Left ventricle myocardium inferior (tissue), 1 donor: ENCODE data around the gene OR2H2. TPM values are rescaled to one million over a fixed set of nuclear protein-coding genes. Genes with fewer than 3 reads are reported as not detected.

Experiments
- DNase-seq: peaks from one replicate; pipeline ENCODE4 v3.0.0-alpha.2; 2020
- H3K27ac ChIP-seq: fragments of 200-600 bp; replicated peaks from 2 replicates; pipeline ENCODE4 v1.8.0; 2021
- H3K27me3 ChIP-seq: fragments of 200-600 bp; 2 replicates; pipeline ENCODE4 v1.8.0; 2021; ENCODE audit warnings: low read depth
- H3K36me3 ChIP-seq: fragments of 200-600 bp; 2 replicates; pipeline ENCODE4 v1.8.0; 2021
- H3K4me1 ChIP-seq: fragments of 200-600 bp; 2 replicates; pipeline ENCODE4 v1.8.0; 2021
- H3K4me3 ChIP-seq: fragments of 200-600 bp; 2 replicates; pipeline ENCODE4 v1.8.0; 2021; ENCODE audit warnings: mild to moderate bottlenecking, moderate library complexity
- H3K9me3 ChIP-seq: fragments of 200-600 bp; replicated peaks from 2 replicates; pipeline ENCODE4 v1.8.0; 2021
- CTCF ChIP-seq: fragments of 200-600 bp; IDR thresholded peaks from 2 replicates; pipeline ENCODE4 v1.8.0; 2021; ENCODE audit warnings: antibody characterized with exemption, mild to moderate bottlenecking, borderline replicate concordance
- intact Hi-C: fragments of 100-400 bp; cut with micrococcal nuclease; formaldehyde crosslinking; loops from one replicate; pipeline ENCODE4 v1.11.0; 2022
- total RNA-seq: library from RNA; stranded (reverse); fragmentation: NEBNext Ultra II Directional; extraction: Animal tissue kit (Norgen Biotek cat#: 25700); gene quantifications from one replicate; pipeline ENCODE4 v1.2.1, GENCODE V29; 2021
- donor health status: DM: no; HTN: yes; CAD: no; lungs with severe emphysema.

OR2H2 gene
- total RNA-seq, 1 donor from 2014 or later, result not detected

DNA sequence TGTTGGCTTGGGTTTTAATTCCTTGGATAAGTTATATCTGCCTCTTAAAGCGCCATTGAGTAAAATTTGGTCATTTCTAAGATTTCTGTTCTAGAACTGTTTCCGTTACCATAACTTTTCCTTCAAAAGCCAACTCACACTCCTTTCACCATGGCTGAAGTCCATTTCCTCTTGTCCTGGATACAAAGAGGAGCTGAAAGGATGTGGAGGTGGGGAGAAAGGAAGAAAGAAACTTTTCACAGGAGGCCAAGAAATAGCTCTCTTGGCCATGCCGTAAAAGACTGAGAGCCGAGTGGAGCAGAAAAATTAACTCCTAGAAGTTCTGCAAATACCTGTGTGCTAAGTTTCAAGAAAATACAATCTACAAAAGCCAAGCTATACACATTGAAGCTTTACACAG, 26.5 kb downstream of the OR2H2 start:
- intact Hi-C loops, result no loop called here
- Histone ChIP-seq H3K9me3 (no peaks in the 10 kb centered on the region), H3K4me1 (no peaks in the 10 kb centered on the region), H3K36me3 (peaks cover 79% of the 10 kb centered on the region), H3K27ac (no peak overlapping the region), H3K27me3 (no peaks in the 10 kb centered on the region), H3K4me3 (no peak overlapping the region)
- TF ChIP-seq CTCF, result no peak
- DNase-seq, result no peak

- Histone ChIP-seq H3K36me3 (peaks cover 65% of the 10 kb centered on the region), H3K4me1 (no peaks in the 10 kb centered on the region), H3K9me3 (no peaks in the 10 kb centered on the region), H3K4me3 (no peak overlapping the region), H3K27ac (no peak overlapping the region), H3K27me3 (no peaks in the 10 kb centered on the region)
- intact Hi-C loops, result no loop called here
- no peak for DNase-seq
- no peak for TF ChIP-seq CTCF
These were observed 33.0 kb downstream of the OR2H2 start for GRCh38 chr6:29617782-29618554.

DNA sequence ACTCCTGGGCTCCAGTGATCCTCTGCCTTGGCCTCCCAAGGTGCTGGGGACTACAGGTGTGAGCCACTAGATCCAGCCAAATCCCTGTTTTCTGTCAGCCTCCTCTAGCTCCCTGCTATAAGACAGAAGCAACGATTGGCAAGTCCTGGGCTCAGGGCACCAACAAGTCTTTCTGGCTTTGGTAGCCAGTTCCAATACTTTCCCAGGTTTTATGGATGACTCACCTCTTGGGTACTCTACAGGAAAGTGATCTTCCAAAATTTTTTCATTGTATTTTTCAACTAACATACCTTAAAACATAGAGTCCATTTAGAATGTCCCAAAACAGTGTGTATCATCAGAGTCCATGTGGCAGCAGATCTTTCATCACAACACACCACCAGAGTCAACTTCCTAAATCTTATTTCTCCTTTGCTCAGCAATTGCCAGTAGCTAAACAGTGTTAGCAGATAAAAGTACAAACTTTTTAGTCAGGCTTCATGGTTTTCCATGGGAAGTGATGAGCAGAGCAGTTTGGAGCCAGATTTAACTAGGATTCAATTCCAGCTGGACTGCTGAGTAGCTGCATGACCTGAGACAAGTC, 34.7 kb downstream of the OR2H2 start:
- H3K4me1 ChIP-seq, result no peaks in the 10 kb centered on the region
- no peak overlapping the region for H3K27ac ChIP-seq
- intact Hi-C loops, result no loop called here
- H3K27me3 ChIP-seq, result no peaks in the 10 kb centered on the region
- peaks cover 62% of the 10 kb centered on the region for H3K36me3 ChIP-seq
- no peaks in the 10 kb centered on the region for H3K9me3 ChIP-seq
- no peak for DNase-seq
- TF ChIP-seq CTCF, result no peak
- H3K4me3 ChIP-seq, result no peak overlapping the region

DNA sequence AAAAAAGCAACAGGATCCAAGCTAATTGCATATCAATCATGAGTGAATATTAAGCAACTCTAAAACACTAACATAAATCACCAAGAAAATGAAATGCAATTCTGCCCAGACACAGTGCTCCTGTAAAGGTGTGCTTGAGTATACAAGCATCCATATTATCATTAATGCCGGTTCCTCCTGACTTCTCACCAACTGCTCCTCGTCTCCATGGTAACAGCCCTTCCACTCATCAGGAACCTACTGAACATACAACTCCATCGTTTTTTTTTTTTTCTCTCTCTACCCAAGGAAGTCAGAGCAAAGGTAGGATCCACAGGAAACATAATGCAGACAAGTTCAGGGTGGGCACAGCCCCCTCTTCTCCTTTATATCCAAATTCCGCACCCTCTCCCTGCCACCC, 35.7 kb downstream of the OR2H2 start:
- H3K27ac ChIP-seq, result no peak overlapping the region
- peaks cover 58% of the 10 kb centered on the region for H3K36me3 ChIP-seq
- intact Hi-C loops, result no loop called here
- no peaks in the 10 kb centered on the region for H3K9me3 ChIP-seq
- H3K27me3 ChIP-seq, result no peaks in the 10 kb centered on the region
- H3K4me3 ChIP-seq, result no peak overlapping the region
- DNase-seq, result no peak
- no peak for TF ChIP-seq CTCF
- no peaks in the 10 kb centered on the region for H3K4me1 ChIP-seq

DNA sequence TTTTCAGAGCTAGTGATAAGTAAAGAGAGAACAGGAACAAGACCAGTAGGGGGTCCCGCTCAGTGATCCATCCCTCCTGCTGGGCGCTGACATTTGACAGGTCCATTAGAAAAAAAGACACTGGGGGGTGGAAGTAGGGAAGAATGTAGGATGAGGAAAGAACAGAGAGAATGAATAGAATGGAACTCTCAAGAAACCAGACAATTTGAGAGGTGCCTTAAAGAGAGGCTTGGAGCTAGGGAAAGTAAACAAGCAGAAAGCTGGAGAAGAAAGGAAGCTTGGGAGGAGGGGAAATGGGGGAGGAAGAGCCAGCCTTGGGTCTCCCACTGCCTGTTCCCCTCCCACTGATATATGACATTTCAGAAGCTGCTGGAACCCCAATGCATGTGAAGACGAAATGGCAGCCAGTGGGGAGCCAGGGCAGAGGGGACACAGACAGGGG, 39.6 kb downstream of the OR2H2 start:
- no peaks in the 10 kb centered on the region for H3K9me3 ChIP-seq
- H3K4me3 ChIP-seq, result no peak overlapping the region
- peaks cover 42% of the 10 kb centered on the region for H3K36me3 ChIP-seq
- peaks cover 23% of the 10 kb centered on the region for H3K4me1 ChIP-seq
- DNase-seq, result no peak
- intact Hi-C loops, result no loop called here
- no peaks in the 10 kb centered on the region for H3K27me3 ChIP-seq
- no peak overlapping the region for H3K27ac ChIP-seq
- TF ChIP-seq CTCF, result no peak
